Neutrophil (primary cell): Measurements from ENCODE around the gene CHMP1A.
"Not testable (repeated sequence)": the region's sequence is repeated elsewhere in the genome, so short reads cannot be mapped to it uniquely, and the experiment has no call there.

Experiments
- H3K27ac ChIP-seq: fragments of 200-600 bp; sonication (generic); 2 replicates; pipeline ENCODE4 v1.5.1; 2016; ENCODE audit warnings: mild to moderate bottlenecking, moderate library complexity
- H3K27me3 ChIP-seq: fragments of 200-600 bp; sonication (generic); 2 replicates; pipeline ENCODE4 v1.6.0; 2016; ENCODE audit warnings: mild to moderate bottlenecking
- H3K36me3 ChIP-seq: fragments of 200-600 bp; sonication (generic); 2 replicates; pipeline ENCODE4 v1.5.1; 2017
- H3K4me1 ChIP-seq, 2 experiments: fragments of 200-600 bp in 1 of 2; sonication (generic) in 1 of 2; 1 replicate in 1 of 2; 2 replicates in 1 of 2; pipeline versions ENCODE4 v1.5.1 to v1.6.1; 2013 to 2016; ENCODE audit warnings: low read depth in 1 of 2, low read length in 1 of 2, mild to moderate bottlenecking in 1 of 2, moderate library complexity in 1 of 2; ENCODE audit not compliant: control insufficient read depth in 1 of 2, insufficient read depth in 1 of 2
- H3K4me3 ChIP-seq, 2 experiments: fragments of 200-600 bp in 1 of 2; sonication (generic) in 1 of 2; 1 replicate in 1 of 2; 2 replicates in 1 of 2; pipeline ENCODE4 v1.5.1; 2013 to 2016; ENCODE audit warnings: low read depth in 1 of 2, low read length in 1 of 2, mild to moderate bottlenecking in 1 of 2, moderate library complexity in 1 of 2
- H3K9me3 ChIP-seq: fragments of 200-600 bp; sonication (generic); 2 replicates; pipeline ENCODE4 v1.5.1; 2016
- CTCF ChIP-seq: fragments of 200-600 bp; sonication (generic); IDR thresholded peaks from 2 replicates; pipeline ENCODE4 v1.5.1; 2016; ENCODE audit warnings: antibody characterized with exemption

CHMP1A gene

DNA sequence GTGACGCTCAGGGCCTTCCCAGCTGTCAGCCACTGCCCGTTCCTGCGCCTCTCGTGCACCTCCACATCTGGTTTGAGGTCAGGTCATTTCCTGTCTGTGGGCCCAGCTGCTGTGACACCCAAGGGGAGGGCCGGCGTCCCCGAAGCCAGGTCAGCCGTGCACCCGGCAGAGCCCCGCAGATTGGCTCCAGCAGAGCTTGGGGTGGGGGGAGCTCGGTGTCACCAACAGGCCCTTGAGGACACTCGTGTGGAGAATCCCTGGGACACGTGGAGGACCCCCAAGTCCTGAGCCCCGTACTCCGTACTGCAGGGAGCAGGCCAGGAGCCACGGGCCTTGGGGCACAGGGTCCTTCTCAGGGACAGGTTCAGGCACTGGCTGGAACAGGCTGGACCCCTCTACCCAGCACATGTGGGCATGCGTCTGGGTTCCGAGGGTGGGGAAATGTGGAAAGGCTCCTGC lies 39.2 kb upstream of the CHMP1A start:
- Histone ChIP-seq H3K4me3 (no peak overlapping the region), H3K27me3 (no peaks in the 10 kb centered on the region), H3K36me3 (peaks cover 38% of the 10 kb centered on the region), H3K9me3 (no peaks in the 10 kb centered on the region), H3K4me1 (peaks cover 13 to 19% of the 10 kb centered on the region in 2 experiments), H3K27ac (no peak overlapping the region)
- TF ChIP-seq CTCF, result no peak

DNA sequence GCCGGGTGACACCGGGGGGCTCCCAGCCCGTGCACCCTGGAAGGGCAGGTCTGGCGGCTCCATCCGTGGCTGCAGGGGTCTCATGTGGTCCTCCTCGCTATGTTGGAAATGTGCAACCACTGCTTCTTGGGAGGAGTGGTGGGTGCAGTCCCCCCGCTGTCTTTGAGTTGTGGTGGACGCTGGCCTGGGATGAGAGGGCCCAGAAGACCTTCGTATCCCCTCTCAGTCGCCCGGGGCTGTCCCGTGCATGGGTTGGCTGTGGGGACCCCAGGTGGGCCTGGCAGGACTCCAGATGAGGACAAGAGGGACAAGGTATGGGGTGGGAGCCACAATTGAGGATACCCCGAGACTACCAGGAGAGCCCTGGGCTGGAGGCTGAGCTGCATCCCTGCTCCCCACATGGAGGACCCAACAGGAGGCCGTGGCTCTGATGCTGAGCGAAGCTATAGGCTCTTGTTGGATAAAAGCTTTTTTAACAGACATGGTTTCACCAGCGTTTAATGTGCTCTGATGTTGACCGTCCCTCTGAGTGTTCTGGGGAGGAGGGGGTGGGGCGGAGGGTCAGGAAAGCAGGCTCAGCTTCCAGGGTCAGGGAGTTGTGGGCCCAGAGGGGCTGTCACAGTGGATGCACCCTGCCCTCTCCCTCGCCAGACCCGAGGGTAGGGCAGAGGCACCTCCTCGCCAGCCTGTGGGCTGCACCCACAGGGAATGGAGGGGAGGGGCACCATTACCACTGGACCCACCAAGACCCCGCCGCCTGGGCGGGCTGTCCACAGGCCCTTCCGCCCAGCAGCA lies 38.6 kb upstream of the CHMP1A start:
- TF ChIP-seq CTCF, result no peak
- H3K27ac ChIP-seq, result no peak overlapping the region
- no peak overlapping the region for H3K4me3 ChIP-seq
- no peaks in the 10 kb centered on the region for H3K9me3 ChIP-seq
- peaks cover 13 to 14% of the 10 kb centered on the region in 2 experiments for H3K4me1 ChIP-seq
- peaks cover 42% of the 10 kb centered on the region for H3K36me3 ChIP-seq
- no peaks in the 10 kb centered on the region for H3K27me3 ChIP-seq

- Histone ChIP-seq H3K4me1 (peaks cover 6 to 7% of the 10 kb centered on the region in 2 experiments), H3K27ac (no peak overlapping the region), H3K27me3 (no peaks in the 10 kb centered on the region), H3K36me3 (peaks cover 42% of the 10 kb centered on the region), H3K9me3 (no peaks in the 10 kb centered on the region), H3K4me3 (no peak overlapping the region)
- no peak for TF ChIP-seq CTCF
These were observed 37.8 kb upstream of the CHMP1A start for GRCh38 chr16:89695086-89695874.

- not testable (repeated sequence) for H3K27me3 ChIP-seq, H3K9me3 ChIP-seq, H3K4me3 ChIP-seq, H3K27ac ChIP-seq, H3K4me1 ChIP-seq
- H3K36me3 ChIP-seq, result peaks cover 42% of the 10 kb centered on the region
These were observed 37.2 kb upstream of the CHMP1A start for GRCh38 chr16:89694784-89695085.

- Histone ChIP-seq H3K9me3 (no peaks in the 10 kb centered on the region), H3K4me1 (no peaks in the 10 kb centered on the region), H3K36me3 (peaks cover 42% of the 10 kb centered on the region), H3K27me3 (no peaks in the 10 kb centered on the region), H3K4me3 (no peak overlapping the region), H3K27ac (no peak overlapping the region)
- TF ChIP-seq CTCF, result no peak
These were observed 36.6 kb upstream of the CHMP1A start for GRCh38 chr16:89693931-89694783.
